Neural progenitor cell (in vitro differentiated cells): ENCODE measurements around the gene FASLG. TPM values are rescaled to one million over a fixed set of nuclear protein-coding genes. Genes with fewer than 3 reads are reported as not detected.

Experiments used
- DNase-seq: peaks from one replicate; pipeline ENCODE4 v3.0.0-alpha.2; 2016; ENCODE audit warnings: low spot score
- H2AFZ ChIP-seq: fragments of 200-600 bp; sonication (generic); replicated peaks from 2 replicates; pipeline ENCODE4 v1.6.1; 2016; ENCODE audit warnings: antibody characterized with exemption
- H3F3A ChIP-seq: fragments of 200-600 bp; sonication (generic); 2 replicates; pipeline ENCODE4 v1.6.1; 2016; ENCODE audit warnings: antibody characterized with exemption, low read depth
- H3K27ac ChIP-seq: fragments of 200-600 bp; sonication (generic); 2 replicates; pipeline ENCODE4 v1.5.1; 2016; ENCODE audit warnings: mild to moderate bottlenecking
- H3K27me3 ChIP-seq: fragments of 200-600 bp; sonication (generic); 2 replicates; pipeline ENCODE4 v1.6.1; 2016; ENCODE audit warnings: mild to moderate bottlenecking, moderate library complexity
- H3K36me3 ChIP-seq: fragments of 200-600 bp; sonication (generic); 2 replicates; pipeline ENCODE4 v1.5.1; 2016
- H3K4me1 ChIP-seq: fragments of 200-600 bp; sonication (generic); 2 replicates; pipeline ENCODE4 v1.6.1; 2016; ENCODE audit warnings: mixed run types
- H3K4me2 ChIP-seq: fragments of 200-600 bp; sonication (generic); 2 replicates; pipeline ENCODE4 v1.6.1; 2016
- H3K4me3 ChIP-seq: fragments of 200-600 bp; sonication (generic); 2 replicates; pipeline ENCODE4 v1.5.1; 2016
- H3K79me2 ChIP-seq: fragments of 200-600 bp; sonication (generic); 2 replicates; pipeline ENCODE4 v1.6.1; 2016; ENCODE audit warnings: low read depth
- H3K9ac ChIP-seq: fragments of 200-600 bp; sonication (generic); 2 replicates; pipeline ENCODE4 v1.6.1; 2016
- H3K9me3 ChIP-seq: fragments of 200-600 bp; sonication (generic); 2 replicates; pipeline ENCODE4 v1.5.1; 2016; ENCODE audit warnings: low read depth
- H4K20me1 ChIP-seq: fragments of 200-600 bp; sonication (generic); 2 replicates; pipeline ENCODE4 v1.6.1; 2016; ENCODE audit warnings: low read depth
- H3K27ac Mint-ChIP-seq: 3 replicates; pipeline ENCODE4 v1.8.0; 2021; ENCODE audit warnings: mixed read lengths
- H3K27me3 Mint-ChIP-seq: 2 replicates; pipeline ENCODE4 v1.8.0; 2022; ENCODE audit warnings: low read depth, mild to moderate bottlenecking, inconsistent platforms, moderate library complexity, mixed read lengths; ENCODE audit not compliant: insufficient read depth
- H3K36me3 Mint-ChIP-seq: 3 replicates; pipeline ENCODE4 v1.8.0; 2021; ENCODE audit warnings: mixed read lengths
- H3K4me1 Mint-ChIP-seq: 3 replicates; pipeline ENCODE4 v1.8.0; 2021; ENCODE audit warnings: mixed read lengths
- H3K4me3 Mint-ChIP-seq: 3 replicates; pipeline ENCODE4 v1.8.0; 2021; ENCODE audit warnings: mild to moderate bottlenecking, moderate library complexity, mixed read lengths
- H3K9me3 Mint-ChIP-seq: 3 replicates; pipeline ENCODE4 v1.8.0; 2020; ENCODE audit warnings: mixed read lengths
- EZH2 ChIP-seq: fragments of 200-600 bp; sonication (generic); IDR thresholded peaks from 2 replicates; pipeline ENCODE4 v1.6.1; 2017; ENCODE audit warnings: antibody characterized with exemption, mild to moderate bottlenecking, moderate library complexity
- EZH2phosphoT487 ChIP-seq: fragments of 200-600 bp; sonication (generic); IDR thresholded peaks from 2 replicates; pipeline ENCODE4 v1.6.1; 2017; ENCODE audit warnings: antibody characterized with exemption
- total RNA-seq: library from RNA; depleted of rRNA; stranded (reverse); fragments of >200 nt; gene quantifications from 2 replicates; pipeline ENCODE4 v1.2.3, GENCODE V29; 2015; ENCODE audit warnings: low replicate concordance
- TF ChIP-seq, protein P1 (sequence below): fragments of 200-600 bp; sonication (generic); IDR thresholded peaks from 2 replicates; pipeline ENCODE4 v1.5.1; 2017; ENCODE audit warnings: antibody characterized with exemption, mild to moderate bottlenecking

The FASLG gene
- total RNA-seq, 1 donor from 2014 or later: not detected

DNA sequence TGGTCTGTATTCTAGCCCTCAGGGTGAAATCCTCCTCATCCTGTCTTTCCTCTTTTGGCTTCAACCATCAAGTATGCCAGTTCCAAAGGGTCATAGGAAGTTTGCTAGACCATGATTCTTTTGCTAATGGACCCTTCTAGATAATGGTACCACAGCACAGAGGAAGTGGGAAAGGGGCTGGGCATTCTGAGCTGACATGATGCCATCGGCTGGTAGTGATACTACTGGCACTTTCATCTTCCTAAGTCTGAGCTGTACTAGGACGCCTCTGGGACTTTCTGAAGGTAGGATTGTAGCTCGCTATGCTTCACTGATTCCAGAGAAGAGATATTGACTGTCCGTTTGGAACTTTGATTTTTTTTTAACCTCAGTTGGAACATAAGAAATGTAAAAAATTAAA, 11.4 kb downstream of the FASLG start:
- H3K4me2 ChIP-seq: no peak overlapping the region
- H3K4me3 Mint-ChIP-seq: no peak overlapping the region

DNA sequence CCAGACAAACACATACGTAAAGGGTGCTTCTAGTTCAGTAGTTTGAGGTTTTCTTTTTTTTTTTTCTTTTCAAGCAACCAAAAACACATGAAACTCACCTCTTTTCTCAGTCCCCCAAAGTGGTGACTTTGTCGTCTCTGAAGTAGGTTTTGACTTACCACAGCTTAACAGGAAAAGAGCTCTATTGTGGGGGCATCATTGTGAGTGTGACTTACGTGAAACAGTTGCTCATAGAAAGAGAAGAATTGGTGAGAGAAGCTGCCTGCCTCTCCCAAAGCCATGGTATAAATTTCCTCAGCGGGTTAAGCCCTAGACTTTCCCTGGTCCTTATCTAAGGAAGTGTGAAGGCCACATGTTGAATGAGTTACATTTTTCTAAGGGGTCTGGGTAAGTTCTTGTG, 11.9 kb downstream of the FASLG start:
- no peaks in the 10 kb centered on the region for H3K36me3 Mint-ChIP-seq
- H3K27me3 Mint-ChIP-seq: no peaks in the 10 kb centered on the region
- Histone ChIP-seq H3K4me1 (no peaks in the 10 kb centered on the region), H3K9ac (no peak overlapping the region), H3K4me2 (no peak overlapping the region), H3K27me3 (no peaks in the 10 kb centered on the region), H4K20me1 (no peaks in the 10 kb centered on the region), H3K4me3 (no peak overlapping the region), H3K9me3 (no peaks in the 10 kb centered on the region), H3K36me3 (no peaks in the 10 kb centered on the region), H3F3A (no peaks in the 10 kb centered on the region), H3K79me2 (no peaks in the 10 kb centered on the region), H2AFZ (no peak overlapping the region), H3K27ac (no peak overlapping the region)
- no peaks in the 10 kb centered on the region for H3K9me3 Mint-ChIP-seq
- TF ChIP-seq EZH2: no peak
- TF ChIP-seq, protein P1, sequence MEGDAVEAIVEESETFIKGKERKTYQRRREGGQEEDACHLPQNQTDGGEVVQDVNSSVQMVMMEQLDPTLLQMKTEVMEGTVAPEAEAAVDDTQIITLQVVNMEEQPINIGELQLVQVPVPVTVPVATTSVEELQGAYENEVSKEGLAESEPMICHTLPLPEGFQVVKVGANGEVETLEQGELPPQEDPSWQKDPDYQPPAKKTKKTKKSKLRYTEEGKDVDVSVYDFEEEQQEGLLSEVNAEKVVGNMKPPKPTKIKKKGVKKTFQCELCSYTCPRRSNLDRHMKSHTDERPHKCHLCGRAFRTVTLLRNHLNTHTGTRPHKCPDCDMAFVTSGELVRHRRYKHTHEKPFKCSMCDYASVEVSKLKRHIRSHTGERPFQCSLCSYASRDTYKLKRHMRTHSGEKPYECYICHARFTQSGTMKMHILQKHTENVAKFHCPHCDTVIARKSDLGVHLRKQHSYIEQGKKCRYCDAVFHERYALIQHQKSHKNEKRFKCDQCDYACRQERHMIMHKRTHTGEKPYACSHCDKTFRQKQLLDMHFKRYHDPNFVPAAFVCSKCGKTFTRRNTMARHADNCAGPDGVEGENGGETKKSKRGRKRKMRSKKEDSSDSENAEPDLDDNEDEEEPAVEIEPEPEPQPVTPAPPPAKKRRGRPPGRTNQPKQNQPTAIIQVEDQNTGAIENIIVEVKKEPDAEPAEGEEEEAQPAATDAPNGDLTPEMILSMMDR: no peak
- TF ChIP-seq EZH2phosphoT487: no peak
- DNase-seq: no peak
- H3K4me3 Mint-ChIP-seq: no peak overlapping the region
- H3K4me1 Mint-ChIP-seq: no peaks in the 10 kb centered on the region
- no peak overlapping the region for H3K27ac Mint-ChIP-seq

More for the DNA sequence above, 11.4 kb downstream of the FASLG start:
- Histone ChIP-seq H3K4me1 (no peaks in the 10 kb centered on the region), H3K4me3 (no peak overlapping the region), H4K20me1 (no peaks in the 10 kb centered on the region), H3K9ac (no peak overlapping the region), H3K27ac (no peak overlapping the region), H3K36me3 (no peaks in the 10 kb centered on the region), H3K79me2 (no peaks in the 10 kb centered on the region), H3K9me3 (no peaks in the 10 kb centered on the region), H2AFZ (no peak overlapping the region), H3F3A (no peaks in the 10 kb centered on the region), H3K27me3 (no peaks in the 10 kb centered on the region)
- H3K27ac Mint-ChIP-seq: no peak overlapping the region
- TF ChIP-seq, protein P1: no peak
- TF ChIP-seq EZH2: no peak
- TF ChIP-seq EZH2phosphoT487: no peak
- no peak for DNase-seq
- no peaks in the 10 kb centered on the region for H3K36me3 Mint-ChIP-seq
- no peaks in the 10 kb centered on the region for H3K9me3 Mint-ChIP-seq
- no peaks in the 10 kb centered on the region for H3K4me1 Mint-ChIP-seq
- H3K27me3 Mint-ChIP-seq: no peaks in the 10 kb centered on the region

DNA sequence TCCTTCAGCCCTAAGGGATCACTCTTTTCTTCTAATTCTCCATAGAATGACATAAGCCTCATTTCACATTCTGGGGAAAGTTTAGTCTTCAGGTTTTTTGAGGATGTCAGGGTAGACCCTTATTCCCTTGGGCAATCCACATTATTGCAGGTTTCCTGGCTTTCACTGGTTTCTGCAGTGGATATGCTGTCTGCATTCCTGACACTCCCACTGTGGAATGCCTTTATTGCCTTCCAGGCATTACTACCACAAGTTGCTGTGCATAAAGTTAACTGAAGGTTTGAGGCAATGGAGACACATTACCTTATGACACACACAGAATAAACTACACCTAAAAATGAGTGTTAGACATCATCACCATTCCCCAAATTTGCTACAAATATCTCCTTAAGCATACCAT, 12.7 kb downstream of the FASLG start:
- TF ChIP-seq EZH2 (no peak), EZH2phosphoT487 (no peak)
- TF ChIP-seq, protein P1: no peak
- H2AFZ ChIP-seq: no peak overlapping the region
- no peaks in the 10 kb centered on the region for H3K79me2 ChIP-seq
- H3F3A ChIP-seq: no peaks in the 10 kb centered on the region
- H3K4me1 ChIP-seq: no peaks in the 10 kb centered on the region
- Mint-ChIP-seq H3K9me3 (no peaks in the 10 kb centered on the region), H3K4me1 (no peaks in the 10 kb centered on the region), H3K27me3 (no peaks in the 10 kb centered on the region), H3K27ac (no peak overlapping the region), H3K36me3 (no peaks in the 10 kb centered on the region), H3K4me3 (no peak overlapping the region)
- no peak overlapping the region for H3K4me2 ChIP-seq
- H3K27me3 ChIP-seq: no peaks in the 10 kb centered on the region
- H3K9me3 ChIP-seq: no peaks in the 10 kb centered on the region
- H3K9ac ChIP-seq: no peak overlapping the region
- no peak overlapping the region for H3K27ac ChIP-seq
- H3K4me3 ChIP-seq: no peak overlapping the region
- DNase-seq: no peak
- H4K20me1 ChIP-seq: no peaks in the 10 kb centered on the region
- no peaks in the 10 kb centered on the region for H3K36me3 ChIP-seq
